Omental fat pad (tissue), 4 donors: ENCODE results near the gene PDAP1. TPM values are rescaled to one million over a fixed set of nuclear protein-coding genes. Genes with fewer than 3 reads are reported as not detected.

ENCODE experiments used
- ATAC-seq: fragments of 150-250 bp; one replicate; pipeline ENCODE4 v1.9.1; 2016; ENCODE audit warnings: mild to moderate bottlenecking, moderate library complexity; ENCODE audit not compliant: low FRiP score
- DNase-seq: peaks from one replicate; pipeline ENCODE4 v3.0.0-alpha.2; 2019; ENCODE audit warnings: low spot score
- total RNA-seq, 4 donors: library from RNA; depleted of rRNA; stranded (reverse); fragments of >200 nt; gene quantifications; one replicate each; pipeline ENCODE4 v1.1.0, GENCODE V29; 2016
- TF ChIP-seq, protein P1 (sequence below), 3 donors: fragments of 450-650 bp; IDR thresholded peaks; one replicate each; pipeline ENCODE4 v1.5.1; 2016 to 2017; ENCODE audit warnings: antibody characterized with exemption in 3 of 3, mild to moderate bottlenecking in 3 of 3, moderate library complexity in 2 of 3

The PDAP1 gene
- total RNA-seq, 4 donors from 2014 or later = 41.9 to 70.2 (median 54.7) TPM

DNA sequence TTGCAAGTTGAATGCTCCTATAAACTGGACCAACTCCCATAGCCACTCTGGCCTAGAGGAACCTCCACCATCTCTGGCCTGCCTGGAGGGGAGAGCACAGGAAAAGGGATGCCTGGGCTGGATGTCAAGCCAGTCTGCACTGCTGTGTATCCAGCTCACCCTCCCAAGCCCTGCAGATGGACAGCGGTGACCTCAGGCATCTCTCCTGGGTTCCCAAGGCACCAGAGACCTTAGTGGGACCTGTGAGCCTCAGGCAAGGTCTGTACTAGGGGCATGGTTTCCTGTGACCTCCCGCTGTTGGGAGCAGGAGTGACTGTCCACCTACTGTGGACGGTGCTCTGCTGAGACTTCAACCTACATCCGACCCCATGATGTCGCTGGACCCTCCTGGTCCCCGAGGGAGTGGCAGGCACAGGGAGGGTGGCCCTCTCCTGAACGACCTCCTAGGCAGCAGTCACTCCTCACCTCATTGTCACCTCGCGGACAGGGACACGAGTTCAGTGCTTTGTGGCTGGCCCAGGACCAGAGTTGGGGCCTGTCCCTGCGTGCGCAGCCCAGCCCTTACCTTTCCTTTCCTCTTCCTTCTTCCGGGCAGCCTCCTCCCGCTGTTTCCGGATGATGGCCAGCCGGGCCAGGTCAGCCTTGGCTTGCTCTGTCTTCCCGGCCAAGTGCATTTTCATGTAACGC lies 11.0 kb downstream of the PDAP1 start:
- no peak for DNase-seq
- ATAC-seq = no peak
- TF ChIP-seq, protein P1, sequence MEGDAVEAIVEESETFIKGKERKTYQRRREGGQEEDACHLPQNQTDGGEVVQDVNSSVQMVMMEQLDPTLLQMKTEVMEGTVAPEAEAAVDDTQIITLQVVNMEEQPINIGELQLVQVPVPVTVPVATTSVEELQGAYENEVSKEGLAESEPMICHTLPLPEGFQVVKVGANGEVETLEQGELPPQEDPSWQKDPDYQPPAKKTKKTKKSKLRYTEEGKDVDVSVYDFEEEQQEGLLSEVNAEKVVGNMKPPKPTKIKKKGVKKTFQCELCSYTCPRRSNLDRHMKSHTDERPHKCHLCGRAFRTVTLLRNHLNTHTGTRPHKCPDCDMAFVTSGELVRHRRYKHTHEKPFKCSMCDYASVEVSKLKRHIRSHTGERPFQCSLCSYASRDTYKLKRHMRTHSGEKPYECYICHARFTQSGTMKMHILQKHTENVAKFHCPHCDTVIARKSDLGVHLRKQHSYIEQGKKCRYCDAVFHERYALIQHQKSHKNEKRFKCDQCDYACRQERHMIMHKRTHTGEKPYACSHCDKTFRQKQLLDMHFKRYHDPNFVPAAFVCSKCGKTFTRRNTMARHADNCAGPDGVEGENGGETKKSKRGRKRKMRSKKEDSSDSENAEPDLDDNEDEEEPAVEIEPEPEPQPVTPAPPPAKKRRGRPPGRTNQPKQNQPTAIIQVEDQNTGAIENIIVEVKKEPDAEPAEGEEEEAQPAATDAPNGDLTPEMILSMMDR (IDR thresholded peaks at IDR 0.05) = no peak

DNA sequence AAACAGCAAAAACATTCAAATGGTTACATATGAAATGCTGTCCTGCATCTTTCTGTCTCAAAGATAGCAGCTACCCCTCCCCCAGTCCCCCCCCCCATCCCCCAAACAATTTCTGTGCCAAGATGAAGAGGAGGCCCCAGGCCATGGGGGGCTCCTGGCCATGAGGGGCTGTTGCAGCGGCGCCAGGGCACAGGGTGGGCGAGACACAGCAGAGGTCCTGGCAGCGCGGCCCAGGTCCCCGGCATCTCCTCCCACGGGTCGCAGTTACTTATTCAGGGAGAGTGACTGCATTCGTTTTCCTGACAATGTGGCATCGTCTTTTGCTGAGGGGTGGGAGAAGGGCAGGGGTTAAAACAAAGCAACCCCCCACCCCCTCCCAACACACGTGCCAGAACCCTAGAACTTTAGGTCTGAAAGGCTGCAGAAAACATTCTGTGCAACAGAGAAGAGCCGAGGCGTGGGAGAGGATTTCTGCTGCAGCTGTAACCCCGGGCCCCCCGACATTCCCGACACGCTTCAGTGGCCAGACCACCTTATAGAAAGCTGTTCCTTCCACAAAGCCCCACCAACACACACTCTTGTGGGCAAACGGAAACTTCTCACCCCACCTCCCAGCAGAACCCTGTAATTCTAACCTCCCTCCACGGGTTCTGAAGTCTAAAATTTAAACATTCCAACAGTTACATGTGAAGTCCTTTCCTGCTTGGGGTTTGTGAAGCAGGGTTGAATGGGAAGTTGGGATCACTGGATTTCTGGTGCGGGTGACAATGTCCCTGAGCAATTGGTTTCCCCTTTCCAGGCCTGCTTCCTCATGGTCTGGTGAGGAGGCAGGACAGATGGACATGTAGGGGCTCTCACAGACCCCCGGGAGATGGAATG lies 11.7 kb downstream of the PDAP1 start:
- TF ChIP-seq, protein P1 (IDR thresholded peaks at IDR 0.05) = no peak
- DNase-seq = no peak

DNA sequence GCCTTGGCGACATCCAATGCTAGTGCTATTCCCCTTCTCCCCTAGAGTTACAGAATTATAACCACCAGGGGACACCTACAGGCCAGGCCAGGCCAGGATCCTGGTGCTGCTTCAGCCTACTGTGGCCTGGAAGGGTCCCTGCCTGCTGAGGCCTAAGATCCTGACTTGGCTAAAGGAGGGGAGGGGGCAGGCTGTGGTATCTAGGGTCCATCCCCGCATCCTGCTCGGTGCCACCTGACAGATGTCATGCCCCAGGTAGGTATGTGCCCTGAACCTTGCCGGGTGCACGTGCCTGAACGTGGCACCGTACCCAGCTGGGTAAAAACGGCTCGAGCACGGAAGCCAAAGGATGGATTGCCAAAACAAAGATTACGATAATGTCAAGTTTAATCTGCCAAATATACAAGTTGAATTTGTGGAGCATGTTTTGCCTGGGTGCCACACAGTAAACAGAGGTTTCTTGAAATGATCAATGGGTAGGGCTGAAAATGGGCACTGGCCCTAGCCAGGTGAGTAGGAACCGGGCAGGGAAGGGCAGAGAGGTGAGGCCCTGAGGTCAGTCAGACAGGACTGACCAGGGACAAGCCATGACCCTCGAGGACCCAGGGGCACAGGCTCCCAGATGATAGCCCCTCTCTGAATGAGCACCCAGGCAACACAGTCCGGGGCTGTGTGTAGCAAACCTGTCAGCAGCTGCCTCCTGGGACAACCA lies 12.6 kb downstream of the PDAP1 start:
- no peak for ATAC-seq
- TF ChIP-seq, protein P1 (IDR thresholded peaks at IDR 0.05) = no peak
- DNase-seq = no peak

More for the DNA sequence above, 11.7 kb downstream of the PDAP1 start:
- no peak for ATAC-seq

DNA sequence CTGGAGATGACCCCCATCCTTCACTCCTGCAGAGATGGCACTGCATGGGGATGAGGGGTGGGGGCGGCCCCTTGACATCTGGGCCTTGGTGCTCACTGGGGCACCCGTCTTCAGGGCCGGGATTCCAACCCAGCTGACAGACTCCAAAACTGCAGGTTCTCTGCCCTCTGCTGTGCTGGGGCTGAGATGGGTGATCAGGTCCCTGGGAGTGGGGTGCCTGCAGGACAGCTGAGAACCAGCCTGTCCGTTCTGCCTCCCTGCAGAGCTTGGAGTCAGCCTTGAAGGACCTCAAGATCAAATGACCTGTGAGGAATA lies 14.3 kb downstream of the PDAP1 start:
- DNase-seq (no peak), ATAC-seq (no peak)
- TF ChIP-seq, protein P1 (IDR thresholded peaks at IDR 0.05) = no peak

DNA sequence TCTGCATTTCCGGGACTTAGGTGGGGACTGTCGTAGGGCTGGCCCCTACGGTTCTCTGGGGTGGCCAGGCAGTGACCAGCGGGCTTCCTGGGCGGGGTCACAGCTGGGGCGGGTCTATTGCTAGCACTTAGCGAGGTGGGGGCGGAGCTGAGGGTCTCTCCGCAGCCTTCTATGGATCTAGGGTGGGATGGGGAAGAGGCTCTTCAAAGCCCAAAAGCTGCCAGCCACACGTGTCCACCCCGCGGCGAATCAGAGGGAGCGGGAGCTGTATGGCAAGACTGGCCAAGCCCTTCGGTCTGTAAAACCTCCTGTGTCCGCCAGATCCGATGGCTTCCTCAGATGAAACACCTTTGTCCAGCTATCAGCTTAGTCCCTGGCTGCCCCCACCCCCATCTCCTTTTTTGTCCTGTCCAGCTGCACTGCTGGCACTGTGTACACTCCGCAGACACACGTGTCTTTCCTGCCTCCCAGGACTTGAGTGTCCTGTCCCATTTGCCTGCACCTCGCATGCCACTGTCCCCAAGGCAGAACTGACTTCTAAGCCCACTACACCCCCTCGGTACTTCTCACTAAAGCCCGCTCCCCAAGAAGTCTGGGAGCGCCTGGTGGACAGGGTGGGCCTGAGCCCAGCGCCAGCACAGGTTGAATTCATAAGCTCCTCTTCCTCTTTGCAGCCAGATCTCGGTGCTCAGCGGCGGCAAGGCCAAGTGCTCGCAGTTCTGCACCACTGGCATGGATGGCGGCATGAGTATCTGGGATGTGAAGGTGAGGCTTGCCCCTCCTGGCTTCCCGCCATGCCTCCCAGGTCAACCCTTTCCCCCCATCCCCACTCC lies 14.8 kb downstream of the PDAP1 start:
- ATAC-seq (peak; percentile 21), DNase-seq (no peak)
- TF ChIP-seq, protein P1 (IDR thresholded peaks at IDR 0.05) = no peak

DNA sequence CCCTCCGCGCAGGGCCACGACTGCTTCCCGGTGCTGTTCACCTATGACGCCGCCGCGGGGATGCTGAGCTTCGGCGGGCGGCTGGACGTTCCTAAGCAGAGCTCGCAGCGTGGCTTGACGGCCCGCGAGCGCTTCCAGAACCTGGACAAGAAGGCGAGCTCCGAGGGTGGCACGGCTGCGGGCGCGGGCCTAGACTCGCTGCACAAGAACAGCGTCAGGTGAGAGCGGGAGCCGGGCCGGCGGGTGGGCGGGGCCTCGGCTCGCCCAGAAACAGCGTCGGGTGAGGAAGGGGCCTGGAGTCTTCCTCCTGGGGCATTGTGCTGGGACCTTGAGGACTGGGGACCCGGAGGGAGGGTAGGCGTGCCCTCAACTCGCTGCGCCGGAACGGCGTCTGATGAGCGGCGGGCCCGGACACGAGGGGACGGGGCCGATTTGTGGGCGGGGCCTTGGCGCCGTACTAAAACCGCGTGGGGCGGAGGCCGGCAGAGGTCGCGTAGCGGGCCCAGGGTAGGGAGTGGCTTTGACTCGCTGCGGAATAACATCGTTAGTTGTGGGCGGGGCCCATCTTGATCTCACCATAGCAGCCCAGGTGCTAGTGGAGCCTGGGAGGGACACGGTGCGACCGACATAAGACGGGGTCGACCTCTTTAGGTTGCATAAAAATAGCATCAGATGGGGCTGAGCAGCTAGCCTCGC lies 15.6 kb downstream of the PDAP1 start:
- ATAC-seq (peak; percentile 90), DNase-seq (no peak)
- TF ChIP-seq, protein P1 (IDR thresholded peaks at IDR 0.05) = no peak
